Smooth muscle cell (in vitro differentiated cells): Measurements from ENCODE around the gene JARID2. TPM values are rescaled to one million over a fixed set of nuclear protein-coding genes. Genes with fewer than 3 reads are reported as not detected.

ENCODE experiments used
- DNase-seq: peaks from one replicate; lab custom pipeline; 2025; ENCODE audit not compliant: unreplicated experiment; lab: John Stamatoyannopoulos, UW
- H2AFZ ChIP-seq: fragments of 200-600 bp; sonication (generic); 2 replicates; pipeline ENCODE4 v1.6.0; 2016; ENCODE audit warnings: antibody characterized with exemption, low read depth, mild to moderate bottlenecking
- H3F3A ChIP-seq: fragments of 200-600 bp; sonication (generic); 2 replicates; pipeline ENCODE4 v1.6.0; 2017; ENCODE audit warnings: antibody characterized with exemption, low read depth
- H3K27ac ChIP-seq: fragments of 200-600 bp; sonication (generic); 2 replicates; pipeline ENCODE4 v1.5.1; 2016; ENCODE audit warnings: low read depth, mild to moderate bottlenecking
- H3K27me3 ChIP-seq: fragments of 200-600 bp; sonication (generic); 2 replicates; pipeline ENCODE4 v1.6.1; 2016; ENCODE audit warnings: low read depth, mild to moderate bottlenecking
- H3K36me3 ChIP-seq: fragments of 200-600 bp; sonication (generic); 2 replicates; pipeline ENCODE4 v1.5.1; 2016; ENCODE audit warnings: low read depth
- H3K4me1 ChIP-seq: fragments of 200-600 bp; sonication (generic); 2 replicates; pipeline ENCODE4 v1.5.1; 2016; ENCODE audit warnings: low read depth
- H3K4me2 ChIP-seq: fragments of 200-600 bp; sonication (generic); 2 replicates; pipeline ENCODE4 v1.6.0; 2016; ENCODE audit warnings: mild to moderate bottlenecking
- H3K4me3 ChIP-seq: fragments of 200-600 bp; sonication (generic); 2 replicates; pipeline ENCODE4 v1.5.1; 2016; ENCODE audit warnings: mild to moderate bottlenecking
- H3K79me2 ChIP-seq: fragments of 200-600 bp; sonication (generic); 2 replicates; pipeline ENCODE4 v1.6.0; 2016; ENCODE audit warnings: low read depth, mild to moderate bottlenecking
- H3K9ac ChIP-seq: fragments of 200-600 bp; sonication (generic); 2 replicates; pipeline ENCODE4 v1.6.0; 2016; ENCODE audit warnings: low read depth
- H3K9me3 ChIP-seq: fragments of 200-600 bp; sonication (generic); replicated peaks from 2 replicates; pipeline ENCODE4 v1.5.1; 2016; ENCODE audit warnings: low read depth
- H4K20me1 ChIP-seq: fragments of 200-600 bp; sonication (generic); 2 replicates; pipeline ENCODE4 v1.6.0; 2016; ENCODE audit warnings: low read depth
- WGBS: methylation state at CpG from one replicate; pipeline ENCODE4 v1.1.7; 2016; ENCODE audit warnings: low lambda C conversion rate; 5-methylcytosine and 5-hydroxymethylcytosine counted together
- polyA plus RNA-seq: library from polyadenylated mRNA; unstranded; fragments of >200 nt; fragmentation: Nextera tagmentation; extraction: Ambion mirVana; gene quantifications from 2 replicates; pipeline ENCODE4 v1.2.1, GENCODE V29; 2016
- total RNA-seq: library from RNA; depleted of rRNA; stranded (reverse); fragments of >200 nt; gene quantifications from 2 replicates; pipeline ENCODE4 v1.2.3, GENCODE V29; 2014
- TF ChIP-seq, protein P1 (sequence below): fragments of 200-600 bp; sonication (generic); IDR thresholded peaks from 2 replicates; pipeline ENCODE4 v1.5.1; 2017; ENCODE audit warnings: borderline replicate concordance, mild to moderate bottlenecking, antibody characterized with exemption; ENCODE audit not compliant: insufficient read depth, poor library complexity, severe bottlenecking

The JARID2 gene
- total and polyA plus RNA-seq, 2 experiments from 2014 or later = 5.2 to 10.2 TPM

- H3K4me2 ChIP-seq = no peak overlapping the region
- H3K27me3 ChIP-seq = no peaks in the 10 kb centered on the region
- 98% methylated on average over 8 of the region's 8 CpGs for WGBS
- no peak for DNase-seq
- TF ChIP-seq, protein P1, sequence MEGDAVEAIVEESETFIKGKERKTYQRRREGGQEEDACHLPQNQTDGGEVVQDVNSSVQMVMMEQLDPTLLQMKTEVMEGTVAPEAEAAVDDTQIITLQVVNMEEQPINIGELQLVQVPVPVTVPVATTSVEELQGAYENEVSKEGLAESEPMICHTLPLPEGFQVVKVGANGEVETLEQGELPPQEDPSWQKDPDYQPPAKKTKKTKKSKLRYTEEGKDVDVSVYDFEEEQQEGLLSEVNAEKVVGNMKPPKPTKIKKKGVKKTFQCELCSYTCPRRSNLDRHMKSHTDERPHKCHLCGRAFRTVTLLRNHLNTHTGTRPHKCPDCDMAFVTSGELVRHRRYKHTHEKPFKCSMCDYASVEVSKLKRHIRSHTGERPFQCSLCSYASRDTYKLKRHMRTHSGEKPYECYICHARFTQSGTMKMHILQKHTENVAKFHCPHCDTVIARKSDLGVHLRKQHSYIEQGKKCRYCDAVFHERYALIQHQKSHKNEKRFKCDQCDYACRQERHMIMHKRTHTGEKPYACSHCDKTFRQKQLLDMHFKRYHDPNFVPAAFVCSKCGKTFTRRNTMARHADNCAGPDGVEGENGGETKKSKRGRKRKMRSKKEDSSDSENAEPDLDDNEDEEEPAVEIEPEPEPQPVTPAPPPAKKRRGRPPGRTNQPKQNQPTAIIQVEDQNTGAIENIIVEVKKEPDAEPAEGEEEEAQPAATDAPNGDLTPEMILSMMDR = no peak
- H2AFZ ChIP-seq = no peak overlapping the region
- H3K27ac ChIP-seq = no peak overlapping the region
- H4K20me1 ChIP-seq = peaks cover 94% of the 10 kb centered on the region
- no peaks in the 10 kb centered on the region for H3K36me3 ChIP-seq
- H3K9ac ChIP-seq = no peak overlapping the region
- H3K79me2 ChIP-seq = peaks cover 71% of the 10 kb centered on the region
- peaks cover 2% of the 10 kb centered on the region for H3F3A ChIP-seq
- H3K4me1 ChIP-seq = peaks cover 21% of the 10 kb centered on the region
- H3K4me3 ChIP-seq = no peak overlapping the region
- H3K9me3 ChIP-seq = no peaks in the 10 kb centered on the region
Measured at GRCh38 chr6:15324427-15324985, 78.6 kb downstream of the JARID2 start.

- H3K27ac ChIP-seq = no peak overlapping the region
- H3K4me1 ChIP-seq = peaks cover 31% of the 10 kb centered on the region
- peaks cover 94% of the 10 kb centered on the region for H4K20me1 ChIP-seq
- H3K4me2 ChIP-seq = no peak overlapping the region
- H3K36me3 ChIP-seq = no peaks in the 10 kb centered on the region
- DNase-seq = no peak
- H3K27me3 ChIP-seq = no peaks in the 10 kb centered on the region
- H2AFZ ChIP-seq = no peak overlapping the region
- H3K4me3 ChIP-seq = no peak overlapping the region
- peaks cover 61% of the 10 kb centered on the region for H3K79me2 ChIP-seq
- 97% methylated on average over 5 of the region's 5 CpGs for WGBS
- no peak overlapping the region for H3K9ac ChIP-seq
- H3F3A ChIP-seq = peaks cover 12% of the 10 kb centered on the region
- TF ChIP-seq, protein P1 = no peak
- no peaks in the 10 kb centered on the region for H3K9me3 ChIP-seq
Measured at GRCh38 chr6:15325540-15325955, 79.7 kb downstream of the JARID2 start.

DNA sequence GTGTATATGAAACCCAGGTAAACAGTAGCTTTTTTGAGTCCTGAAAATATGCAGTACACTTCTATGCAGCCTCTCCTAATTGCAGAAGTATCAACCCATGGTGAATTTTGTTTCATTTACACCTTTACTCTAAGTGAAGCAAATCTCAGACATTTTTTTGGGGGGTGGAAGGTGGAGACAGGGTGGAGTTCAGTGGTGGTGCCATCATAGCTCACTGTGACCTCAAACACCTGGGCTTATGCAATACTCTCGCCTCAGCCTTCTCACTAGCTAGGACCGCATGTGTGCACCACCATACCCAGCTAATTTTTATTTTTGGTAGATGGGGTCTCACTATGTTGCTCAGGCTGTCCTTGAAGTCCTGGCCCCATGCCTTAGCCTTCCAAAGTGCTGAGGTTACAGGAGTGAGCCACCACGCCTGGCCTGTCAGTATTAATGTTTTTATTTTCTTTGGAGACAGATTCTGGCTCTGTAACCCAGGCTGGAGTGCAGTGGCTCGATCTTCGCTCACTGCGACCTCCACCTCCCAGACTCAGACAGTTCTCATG lies 80.3 kb downstream of the JARID2 start:
- Histone ChIP-seq H4K20me1 (peaks cover 94% of the 10 kb centered on the region), H3K27me3 (no peaks in the 10 kb centered on the region), H3F3A (peaks cover 17% of the 10 kb centered on the region), H3K79me2 (peaks cover 57% of the 10 kb centered on the region), H3K9me3 (no peaks in the 10 kb centered on the region), H3K36me3 (no peaks in the 10 kb centered on the region), H3K27ac (no peak overlapping the region), H3K4me3 (no peak overlapping the region), H3K4me2 (no peak overlapping the region), H3K4me1 (peaks cover 37% of the 10 kb centered on the region), H2AFZ (no peak overlapping the region), H3K9ac (no peak overlapping the region)
- no peak for DNase-seq
- WGBS = 91% methylated on average over 6 of the region's 6 CpGs
- TF ChIP-seq, protein P1 = no peak

- Histone ChIP-seq H3K9ac (no peak overlapping the region), H3K4me2 (no peak overlapping the region), H3F3A (peaks cover 17% of the 10 kb centered on the region), H3K27ac (no peak overlapping the region), H3K27me3 (no peaks in the 10 kb centered on the region), H3K4me3 (no peak overlapping the region), H3K4me1 (peaks cover 40% of the 10 kb centered on the region), H3K36me3 (no peaks in the 10 kb centered on the region), H4K20me1 (peaks cover 95% of the 10 kb centered on the region), H3K9me3 (no peaks in the 10 kb centered on the region), H3K79me2 (peaks cover 58% of the 10 kb centered on the region), H2AFZ (no peak overlapping the region)
- TF ChIP-seq, protein P1 = no peak
- no peak for DNase-seq
- WGBS = 75% methylated on average over 7 of the region's 7 CpGs
Measured at GRCh38 chr6:15327271-15327670, 81.4 kb downstream of the JARID2 start.
